ENCODE data around the gene GALNT17. TPM values are rescaled to one million over a fixed set of nuclear protein-coding genes. Genes with fewer than 3 reads are reported as not detected.

Gene GALNT17
- total RNA-seq, 5 donors from 2014 or later (not counting 1 experiment from before 2014, with no cell fraction given): 0.09 to 0.20 TPM; not detected in 3

- ChIA-PET CTCF (no interaction called here), POLR2A (no interaction called here)
- no peak overlapping the region for H3K27ac Mint-ChIP-seq
- peaks cover 4 to 31% (median 26%) of the 10 kb centered on the region in 3 donors for H3K9me3 Mint-ChIP-seq
- Histone ChIP-seq H3K36me3 (ENCODE audit: control insufficient read depth in 2 of 2, extremely low read depth in 1 of 2, insufficient read depth in 1 of 2, low read length in 1 of 2) (no peaks in the 10 kb centered on the region), H3K9me3 (no peaks in the 10 kb centered on the region), H3K27ac (ENCODE audit: low read length) (no peak overlapping the region), H3K4me3 (ENCODE audit: control insufficient read depth in 1 of 2, extremely low read depth in 1 of 2, low read length in 1 of 2) (no peak overlapping the region), H3K4me1 (ENCODE audit: control insufficient read depth in 1 of 2, extremely low read depth in 1 of 2, insufficient read depth in 2 of 2, low read length in 2 of 2) (no peaks in the 10 kb centered on the region), H3K27me3 (replicated peaks in 1 of 2; ENCODE audit: control insufficient read depth in 2 of 2, extremely low read depth in 1 of 2, insufficient read depth in 2 of 2, low read length in 1 of 2) (no peaks in the 10 kb centered on the region)
- ATAC-seq (replicated peaks in 1 of 4) (no peak), DNase-seq (no peak)
- no peaks in the 10 kb centered on the region for H3K4me1 Mint-ChIP-seq
- no peak overlapping the region for H3K4me3 Mint-ChIP-seq
- WGBS (ENCODE audit: insufficient coverage): 100% methylated on average over 1 of the region's 1 CpG
- H3K36me3 Mint-ChIP-seq: no peaks in the 10 kb centered on the region
- H3K27me3 Mint-ChIP-seq: no peaks in the 10 kb centered on the region
Observed at GRCh38 chr7:71221049-71221448, 89.1 kb downstream of the GALNT17 start.

- H3K27ac Mint-ChIP-seq: no peak overlapping the region
- no peaks in the 10 kb centered on the region for H3K4me1 Mint-ChIP-seq
- Histone ChIP-seq H3K9me3 (no peaks in the 10 kb centered on the region), H3K4me1 (ENCODE audit: control insufficient read depth in 1 of 2, extremely low read depth in 1 of 2, insufficient read depth in 2 of 2, low read length in 2 of 2) (no peaks in the 10 kb centered on the region), H3K27me3 (replicated peaks in 1 of 2; ENCODE audit: control insufficient read depth in 2 of 2, extremely low read depth in 1 of 2, insufficient read depth in 2 of 2, low read length in 1 of 2) (no peaks in the 10 kb centered on the region), H3K36me3 (ENCODE audit: control insufficient read depth in 2 of 2, extremely low read depth in 1 of 2, insufficient read depth in 1 of 2, low read length in 1 of 2) (no peaks in the 10 kb centered on the region), H3K27ac (ENCODE audit: low read length) (no peak overlapping the region), H3K4me3 (ENCODE audit: control insufficient read depth in 1 of 2, extremely low read depth in 1 of 2, low read length in 1 of 2) (no peak overlapping the region)
- no peaks in the 10 kb centered on the region for H3K27me3 Mint-ChIP-seq
- DNase-seq (no peak), ATAC-seq (replicated peaks in 1 of 4) (no peak)
- H3K4me3 Mint-ChIP-seq: no peak overlapping the region
- no CpG with 5 or more reads among the region's 3 CpGs for WGBS (ENCODE audit: insufficient coverage)
- CTCF ChIA-PET: no interaction called here
- POLR2A ChIA-PET: no interaction called here
- H3K36me3 Mint-ChIP-seq: no peaks in the 10 kb centered on the region
- H3K9me3 Mint-ChIP-seq: peaks cover 4 to 31% (median 28%) of the 10 kb centered on the region in 3 donors
Observed at GRCh38 chr7:71221549-71221948, 89.6 kb downstream of the GALNT17 start.

GRCh38 chr7:71227126-71227525, 95.2 kb downstream of the GALNT17 start:
- Histone ChIP-seq H3K36me3 (ENCODE audit: control insufficient read depth in 2 of 2, extremely low read depth in 1 of 2, insufficient read depth in 1 of 2, low read length in 1 of 2) (no peaks in the 10 kb centered on the region), H3K27me3 (replicated peaks in 1 of 2; ENCODE audit: control insufficient read depth in 2 of 2, extremely low read depth in 1 of 2, insufficient read depth in 2 of 2, low read length in 1 of 2) (peaks cover 0 to 5% of the 10 kb centered on the region in 2 experiments), H3K9me3 (no peaks in the 10 kb centered on the region), H3K27ac (ENCODE audit: low read length) (no peak overlapping the region), H3K4me1 (ENCODE audit: control insufficient read depth in 1 of 2, extremely low read depth in 1 of 2, insufficient read depth in 2 of 2, low read length in 2 of 2) (no peaks in the 10 kb centered on the region), H3K4me3 (ENCODE audit: control insufficient read depth in 1 of 2, extremely low read depth in 1 of 2, low read length in 1 of 2) (no peak overlapping the region)
- ATAC-seq (replicated peaks in 1 of 4) (no peak), DNase-seq (no peak)
- 84% methylated on average over 3 of the region's 5 CpGs for WGBS (ENCODE audit: insufficient coverage)
- Mint-ChIP-seq H3K27ac (no peak overlapping the region), H3K9me3 (peaks cover 18 to 34% (median 24%) of the 10 kb centered on the region in 3 donors), H3K27me3 (no peaks in the 10 kb centered on the region), H3K4me1 (no peaks in the 10 kb centered on the region), H3K4me3 (no peak overlapping the region), H3K36me3 (no peaks in the 10 kb centered on the region)
- CTCF ChIA-PET: interaction anchor here in 1 of 2 donors (0.6 to 0.7 kb wide), 3 partner anchors 9 to 262 kb away, joined by 3 to 8 read pairs (median 6); no protein-coding TSS in a partner anchor
- POLR2A ChIA-PET: no interaction called here

GRCh38 chr7:71229148-71229547, 97.2 kb downstream of the GALNT17 start:
- peaks cover 0 to 5% of the 10 kb centered on the region in 2 experiments for H3K27me3 ChIP-seq (replicated peaks in 1 of 2; ENCODE audit: control insufficient read depth in 2 of 2, extremely low read depth in 1 of 2, insufficient read depth in 2 of 2, low read length in 1 of 2)
- Mint-ChIP-seq H3K27ac (no peak overlapping the region), H3K27me3 (no peaks in the 10 kb centered on the region), H3K9me3 (peaks cover 21 to 34% (median 24%) of the 10 kb centered on the region in 3 donors), H3K36me3 (no peaks in the 10 kb centered on the region), H3K4me3 (no peak overlapping the region), H3K4me1 (no peaks in the 10 kb centered on the region)
- DNase-seq (no peak), ATAC-seq (replicated peaks in 1 of 4) (no peak)
- no peaks in the 10 kb centered on the region for H3K9me3 ChIP-seq
- POLR2A ChIA-PET: no interaction called here
- no peaks in the 10 kb centered on the region for H3K4me1 ChIP-seq (ENCODE audit: control insufficient read depth in 1 of 2, extremely low read depth in 1 of 2, insufficient read depth in 2 of 2, low read length in 2 of 2)
- no peak overlapping the region for H3K4me3 ChIP-seq (ENCODE audit: control insufficient read depth in 1 of 2, extremely low read depth in 1 of 2, low read length in 1 of 2)
- H3K36me3 ChIP-seq (ENCODE audit: control insufficient read depth in 2 of 2, extremely low read depth in 1 of 2, insufficient read depth in 1 of 2, low read length in 1 of 2): no peaks in the 10 kb centered on the region
- no peak overlapping the region for H3K27ac ChIP-seq (ENCODE audit: low read length)
- CTCF ChIA-PET: no interaction called here
- 79% methylated on average over 9 of the region's 10 CpGs for WGBS (ENCODE audit: insufficient coverage)

GRCh38 chr7:71229699-71230098, 97.8 kb downstream of the GALNT17 start:
- no peaks in the 10 kb centered on the region for H3K36me3 Mint-ChIP-seq
- POLR2A ChIA-PET: interaction anchor here in 1 of 2 donors (0.7 kb wide), 1 partner anchor 10 kb away, joined by 3 read pairs; no protein-coding TSS in a partner anchor
- H3K4me1 Mint-ChIP-seq: no peaks in the 10 kb centered on the region
- no peak for DNase-seq
- H3K9me3 Mint-ChIP-seq: peaks cover 18 to 30% (median 24%) of the 10 kb centered on the region in 3 donors
- H3K27ac Mint-ChIP-seq: no peak overlapping the region
- Histone ChIP-seq H3K4me3 (ENCODE audit: control insufficient read depth in 1 of 2, extremely low read depth in 1 of 2, low read length in 1 of 2) (no peak overlapping the region), H3K36me3 (ENCODE audit: control insufficient read depth in 2 of 2, extremely low read depth in 1 of 2, insufficient read depth in 1 of 2, low read length in 1 of 2) (no peaks in the 10 kb centered on the region), H3K27me3 (replicated peaks in 1 of 2; ENCODE audit: control insufficient read depth in 2 of 2, extremely low read depth in 1 of 2, insufficient read depth in 2 of 2, low read length in 1 of 2) (peaks cover 0 to 5% of the 10 kb centered on the region in 2 experiments), H3K9me3 (no peaks in the 10 kb centered on the region), H3K4me1 (ENCODE audit: control insufficient read depth in 1 of 2, extremely low read depth in 1 of 2, insufficient read depth in 2 of 2, low read length in 2 of 2) (no peaks in the 10 kb centered on the region), H3K27ac (ENCODE audit: low read length) (no peak overlapping the region)
- WGBS (ENCODE audit: insufficient coverage): 80% methylated on average over 6 of the region's 6 CpGs
- CTCF ChIA-PET: no interaction called here
- no peak for ATAC-seq (replicated peaks in 1 of 4)
- H3K4me3 Mint-ChIP-seq: no peak overlapping the region
- no peaks in the 10 kb centered on the region for H3K27me3 Mint-ChIP-seq

GRCh38 chr7:71235253-71235652, 103.3 kb downstream of the GALNT17 start:
- H3K4me1 ChIP-seq (ENCODE audit: control insufficient read depth in 1 of 2, extremely low read depth in 1 of 2, insufficient read depth in 2 of 2, low read length in 2 of 2): no peaks in the 10 kb centered on the region
- H3K27me3 ChIP-seq (replicated peaks in 1 of 2; ENCODE audit: control insufficient read depth in 2 of 2, extremely low read depth in 1 of 2, insufficient read depth in 2 of 2, low read length in 1 of 2): peaks cover 0 to 2% of the 10 kb centered on the region in 2 experiments
- no peaks in the 10 kb centered on the region for H3K9me3 ChIP-seq
- no peaks in the 10 kb centered on the region for H3K36me3 ChIP-seq (ENCODE audit: control insufficient read depth in 2 of 2, extremely low read depth in 1 of 2, insufficient read depth in 1 of 2, low read length in 1 of 2)
- H3K27ac ChIP-seq (ENCODE audit: low read length): no peak overlapping the region
- no peaks in the 10 kb centered on the region for H3K27me3 Mint-ChIP-seq
- H3K4me3 ChIP-seq (ENCODE audit: control insufficient read depth in 1 of 2, extremely low read depth in 1 of 2, low read length in 1 of 2): no peak overlapping the region
- no peak overlapping the region for H3K4me3 Mint-ChIP-seq
- H3K36me3 Mint-ChIP-seq: no peaks in the 10 kb centered on the region
- ChIA-PET POLR2A (no interaction called here), CTCF (interaction anchor here in 1 of 2 donors (1.0 kb wide), 1 partner anchor 134 kb away, joined by 3 read pairs; no protein-coding TSS in a partner anchor)
- no peaks in the 10 kb centered on the region for H3K4me1 Mint-ChIP-seq
- 95% methylated on average over 8 of the region's 10 CpGs for WGBS (ENCODE audit: insufficient coverage)
- no peak overlapping the region for H3K27ac Mint-ChIP-seq
- DNase-seq (no peak), ATAC-seq (replicated peaks in 1 of 4) (no peak)
- peaks cover 10 to 16% (median 12%) of the 10 kb centered on the region in 3 donors for H3K9me3 Mint-ChIP-seq
